MG63 (cell line): ENCODE results near the gene TEKTIP1. TPM values are rescaled to one million over a fixed set of nuclear protein-coding genes. Genes with fewer than 3 reads are reported as not detected.
"Not testable (repeated sequence)": the region's sequence is repeated elsewhere in the genome, so short reads cannot be mapped to it uniquely, and the experiment has no call there.

Source experiments
- DNase-seq: peaks from one replicate; pipeline ENCODE4 v3.0.0-alpha.2; 2020
- H3K27me3 ChIP-seq: fragments of 250-450 bp; sonication (Bioruptor Pico); 2 replicates; pipeline ENCODE4 v1.5.1; 2020; ENCODE audit warnings: mild to moderate bottlenecking, moderate library complexity
- H3K36me3 ChIP-seq: fragments of 250-450 bp; sonication (Bioruptor Pico); 2 replicates; pipeline ENCODE4 v1.5.1; 2020; ENCODE audit warnings: mild to moderate bottlenecking, moderate library complexity
- H3K4me3 ChIP-seq: fragments of 250-450 bp; sonication (Bioruptor Pico); 2 replicates; pipeline ENCODE4 v1.5.1; 2020; ENCODE audit warnings: mild to moderate bottlenecking, moderate library complexity
- H3K9me3 ChIP-seq: fragments of 250-450 bp; sonication (Bioruptor Pico); 2 replicates; pipeline ENCODE4 v1.5.1; 2020; ENCODE audit warnings: mild to moderate bottlenecking, moderate library complexity
- total RNA-seq: library from RNA; depleted of rRNA; stranded (reverse); fragments of >200 nt; shearing (Covaris generic); gene quantifications from 2 replicates; pipeline ENCODE4 v1.2.3, GENCODE V29; 2014; ENCODE audit warnings: low replicate concordance

Gene TEKTIP1
- total RNA-seq, 1 experiment from 2014 or later, result not detected

DNA sequence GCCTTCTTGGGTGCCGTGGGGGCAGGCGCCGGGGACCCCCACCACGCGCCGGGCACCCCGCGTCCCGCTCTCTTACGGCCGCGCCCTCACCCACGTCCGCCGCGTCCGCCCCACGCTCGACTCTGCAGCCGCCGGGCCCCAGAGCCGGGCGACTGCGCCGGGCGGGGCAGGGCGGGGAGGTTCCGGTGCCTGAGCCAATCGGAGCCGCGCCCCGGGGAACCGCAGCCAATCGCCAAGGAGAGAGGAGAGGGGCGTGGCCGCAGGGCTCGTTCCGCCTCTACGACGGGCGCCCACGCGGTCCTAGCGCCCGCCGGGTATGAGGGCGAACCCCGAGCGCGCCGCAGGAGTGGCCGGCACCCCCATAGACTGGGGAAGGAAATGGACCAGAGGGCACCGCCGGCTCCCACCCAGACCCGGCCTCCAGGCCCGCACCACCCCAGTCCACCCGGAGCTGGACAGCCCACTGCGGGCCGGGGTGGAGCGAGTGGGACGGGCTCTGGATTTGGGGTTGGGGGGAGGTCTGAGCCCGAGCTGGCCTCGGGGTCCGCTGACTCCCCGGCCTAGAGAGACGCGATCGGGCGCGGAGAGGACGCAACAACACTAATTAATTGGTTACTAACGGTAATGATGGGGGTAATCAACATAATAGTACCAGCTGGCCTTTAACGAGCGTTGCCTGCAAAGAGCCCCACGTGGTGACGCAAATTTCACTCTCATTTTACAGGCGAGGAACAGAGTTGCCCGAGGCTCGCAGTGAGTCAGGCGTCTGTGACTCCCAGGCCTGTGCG lies 18.7 kb downstream of the TEKTIP1 start, which contains the start of gene MFSD12:
Gene MFSD12 (minus strand): TSS at position 126 of the 788 bp plus-strand sequence. CDS start 183 bp downstream, outside the sequence.
- Histone ChIP-seq H3K27me3 (no peaks in the 10 kb centered on the region), H3K36me3 (no peaks in the 10 kb centered on the region), H3K9me3 (no peaks in the 10 kb centered on the region), H3K4me3 (peak within 1 kb of the TSS; percentile 71)
- DNase-seq, result peak; percentile 88

DNA sequence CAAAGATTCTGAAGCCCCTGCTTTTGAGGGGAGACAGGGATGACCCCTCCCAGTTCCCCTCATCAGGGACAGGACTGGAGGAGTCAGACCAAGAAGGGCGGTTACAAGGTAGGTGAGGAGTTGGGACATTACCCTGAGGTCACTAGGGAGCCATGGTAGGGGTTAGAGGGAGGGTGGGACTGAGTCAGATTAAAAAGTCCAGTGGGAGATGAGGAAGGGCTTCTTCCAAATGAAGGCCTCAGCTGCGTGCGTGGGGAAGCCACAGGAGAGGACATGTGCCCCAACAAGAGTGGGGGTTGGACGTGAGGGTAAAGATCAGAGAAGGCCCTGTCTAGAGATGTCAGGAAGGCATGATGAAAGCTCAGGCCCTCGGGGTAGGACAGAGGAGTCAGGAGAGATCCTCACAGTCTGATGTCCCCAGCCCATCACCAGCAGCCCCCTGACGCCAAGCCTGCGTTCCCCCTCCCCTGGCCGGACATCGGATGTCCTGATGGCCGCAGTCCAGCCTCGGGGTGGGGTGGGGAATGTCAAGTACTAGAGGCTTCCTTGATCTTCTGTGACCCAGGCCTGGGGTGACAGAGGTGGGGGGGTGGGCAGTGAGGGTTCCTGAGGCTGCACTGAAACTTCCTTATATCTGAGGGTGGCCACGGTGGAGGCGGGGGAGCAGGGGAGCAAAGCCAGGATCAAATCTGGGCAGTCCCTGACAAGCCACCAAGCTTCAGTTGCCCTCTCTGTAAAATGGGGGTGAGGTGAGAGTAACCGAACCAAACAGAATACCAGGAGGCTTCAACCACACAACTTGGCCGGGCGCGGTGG lies 24.9 kb downstream of the TEKTIP1 start:
- H3K4me3 ChIP-seq, result no peak overlapping the region
- no peaks in the 10 kb centered on the region for H3K9me3 ChIP-seq
- no peaks in the 10 kb centered on the region for H3K27me3 ChIP-seq
- no peak for DNase-seq
- H3K36me3 ChIP-seq, result no peaks in the 10 kb centered on the region

DNA sequence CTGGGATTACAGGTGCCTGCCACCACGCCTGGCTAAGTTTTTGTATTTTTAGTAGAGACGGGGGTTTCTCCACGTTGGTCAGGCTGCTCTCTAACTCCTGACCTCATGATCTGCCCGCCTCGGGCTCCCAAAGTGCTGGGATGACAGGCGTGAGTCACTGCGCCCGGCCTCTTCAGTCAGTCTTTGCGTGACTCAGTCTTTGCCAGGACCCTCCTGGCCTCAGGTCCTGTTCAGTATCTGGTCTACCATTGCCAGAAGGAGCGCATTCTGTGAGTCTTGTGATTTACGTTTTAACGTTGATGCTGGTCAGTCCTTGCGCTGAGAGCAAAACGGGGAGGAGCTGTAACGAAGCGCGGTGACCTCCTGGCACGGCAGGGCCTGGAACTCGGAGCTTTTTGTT lies 26.2 kb downstream of the TEKTIP1 start:
- Histone ChIP-seq H3K36me3 (no peaks in the 10 kb centered on the region), H3K9me3 (no peaks in the 10 kb centered on the region), H3K4me3 (no peak overlapping the region), H3K27me3 (no peaks in the 10 kb centered on the region)
- DNase-seq, result no peak

DNA sequence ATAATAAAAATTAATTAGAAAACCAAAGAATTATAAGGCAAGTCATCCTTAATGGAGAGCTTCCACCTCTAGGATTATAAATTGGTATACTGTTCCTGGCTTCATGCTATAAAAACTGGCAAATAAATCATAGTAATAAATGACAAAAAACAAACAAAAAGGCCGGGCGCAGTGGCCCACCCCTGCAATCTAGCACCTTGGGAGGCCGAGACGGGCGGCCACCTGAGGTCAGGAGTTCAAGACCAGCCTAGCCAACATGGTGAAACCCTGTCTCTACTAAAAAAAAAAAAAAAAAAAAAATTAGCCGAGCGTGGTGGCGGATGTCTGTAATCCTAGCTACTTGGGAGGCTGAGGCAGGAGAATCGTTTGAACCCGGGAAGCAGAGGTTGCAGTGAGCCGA lies 31.1 kb downstream of the TEKTIP1 start:
- H3K9me3 ChIP-seq, DNase-seq, H3K27me3 ChIP-seq, H3K4me3 ChIP-seq, H3K36me3 ChIP-seq: not testable (repeated sequence)

DNA sequence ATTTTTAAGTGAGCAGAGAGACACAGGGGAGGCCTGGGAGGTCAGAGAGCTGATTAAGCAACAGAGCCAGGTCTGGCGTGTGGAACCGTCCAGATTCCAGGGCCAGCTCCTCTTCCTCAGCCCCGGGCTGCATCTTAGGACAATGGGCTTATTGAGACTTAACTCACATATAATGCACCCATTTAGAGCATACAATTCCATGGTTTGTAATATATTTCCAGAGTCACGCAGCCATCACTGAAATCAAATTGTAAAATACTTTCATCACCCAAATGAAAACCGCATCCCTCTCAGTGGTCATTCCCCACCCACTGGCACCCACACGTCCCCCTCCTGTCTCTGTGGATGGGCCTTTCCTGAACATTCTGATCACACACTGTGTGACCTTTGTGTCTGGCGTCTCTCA lies 31.6 kb downstream of the TEKTIP1 start:
- H3K4me3 ChIP-seq, result no peak overlapping the region
- DNase-seq, result no peak
- no peaks in the 10 kb centered on the region for H3K36me3 ChIP-seq

DNA sequence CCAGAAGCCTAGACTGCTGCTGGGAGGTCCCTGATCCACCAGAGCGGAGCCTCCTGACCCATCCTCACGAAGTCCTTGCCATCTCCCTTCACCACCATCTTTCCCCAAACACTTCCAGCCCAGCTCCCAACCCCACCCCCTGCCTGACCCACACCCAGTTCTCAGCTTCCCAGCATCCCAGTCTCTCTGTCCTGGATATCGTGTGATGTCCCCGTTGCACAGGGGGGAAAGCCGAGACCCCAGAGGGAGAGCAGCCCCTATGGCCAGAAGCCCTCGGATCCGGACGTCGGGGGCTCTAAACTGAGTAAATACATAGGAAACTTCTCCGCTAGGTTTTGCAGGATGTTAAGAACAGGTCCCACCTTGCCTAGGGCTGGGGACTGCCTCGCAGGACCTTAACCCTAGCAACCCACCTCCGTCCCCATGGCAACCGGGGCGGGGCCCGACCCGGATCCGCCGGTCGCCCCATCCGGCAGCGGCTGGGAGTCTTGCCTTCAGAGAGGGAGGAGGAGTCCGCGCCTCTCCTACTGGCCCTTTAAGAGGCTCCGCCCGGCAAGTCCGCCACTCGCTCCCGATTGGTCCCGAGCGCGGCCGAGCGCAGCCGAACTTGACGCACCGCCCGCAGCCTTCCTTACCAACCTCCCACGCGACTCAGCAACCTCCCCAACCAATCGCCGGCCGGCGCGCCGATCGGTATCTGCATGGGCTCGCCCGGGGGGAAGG lies 33.3 kb downstream of the TEKTIP1 start:
- Histone ChIP-seq H3K9me3 (no peaks in the 10 kb centered on the region), H3K36me3 (no peaks in the 10 kb centered on the region), H3K4me3 (peak overlapping the region; percentile 49), H3K27me3 (no peaks in the 10 kb centered on the region)
- peak; percentile 98 for DNase-seq

More for the DNA sequence above, 31.6 kb downstream of the TEKTIP1 start:
- no peaks in the 10 kb centered on the region for H3K9me3 ChIP-seq
- no peaks in the 10 kb centered on the region for H3K27me3 ChIP-seq

DNA sequence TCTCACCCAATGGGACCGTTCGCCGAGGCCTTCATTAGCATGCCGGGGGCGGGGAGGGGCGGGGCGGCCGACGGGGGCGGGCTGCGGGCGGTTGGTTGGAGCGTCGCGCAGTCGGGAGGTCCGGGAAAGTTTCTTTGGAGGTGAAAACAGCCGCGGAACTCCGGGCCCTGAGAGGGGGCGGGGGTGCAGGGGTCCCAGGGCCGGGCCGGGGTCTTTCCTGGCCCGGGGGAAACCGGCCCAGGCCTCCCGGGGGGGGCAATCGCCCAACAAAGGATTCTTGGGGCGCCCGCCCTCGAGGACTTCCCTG lies 33.8 kb downstream of the TEKTIP1 start, which contains the start of gene HMG20B:
Gene HMG20B (plus strand): TSS at position 90 of the 307 bp plus-strand sequence. CDS start 366 bp downstream, outside the sequence.
- Histone ChIP-seq H3K9me3 (no peaks in the 10 kb centered on the region), H3K36me3 (no peaks in the 10 kb centered on the region), H3K4me3 (peak within 1 kb of the TSS; percentile 75), H3K27me3 (no peaks in the 10 kb centered on the region)
- no peak for DNase-seq

DNA sequence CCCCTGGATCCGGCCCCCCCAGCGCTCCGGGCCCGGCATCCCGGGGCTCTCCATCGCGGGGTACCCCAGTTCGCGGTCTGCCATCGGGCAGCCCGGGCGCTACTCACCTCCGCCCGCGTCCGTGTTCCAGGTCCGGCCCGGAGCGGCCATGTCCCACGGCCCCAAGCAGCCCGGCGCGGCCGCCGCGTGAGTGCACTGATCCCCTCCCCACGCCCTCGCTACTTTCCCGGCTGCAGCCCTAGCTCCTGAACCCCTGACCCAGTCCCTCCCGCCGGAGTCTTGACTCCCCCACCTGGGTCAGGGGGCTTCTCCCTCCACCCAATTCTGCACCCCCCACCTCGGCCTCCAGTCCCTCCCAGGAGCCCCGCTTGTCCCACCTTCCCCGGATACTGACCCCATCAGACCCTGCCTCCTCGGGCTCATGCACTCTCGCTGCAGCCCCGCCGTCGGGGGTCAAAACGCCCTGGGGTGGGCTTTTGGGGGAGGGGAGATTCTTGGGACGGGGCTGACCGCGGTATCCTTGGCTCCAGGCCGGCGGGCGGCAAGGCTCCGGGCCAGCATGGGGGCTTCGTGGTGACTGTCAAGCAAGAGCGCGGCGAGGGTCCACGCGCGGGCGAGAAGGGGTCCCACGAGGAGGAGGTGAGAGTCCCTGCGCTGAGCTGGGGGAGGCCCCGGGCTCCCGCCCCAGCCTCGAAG lies 34.3 kb downstream of the TEKTIP1 start:
- Histone ChIP-seq H3K27me3 (no peaks in the 10 kb centered on the region), H3K36me3 (no peaks in the 10 kb centered on the region), H3K9me3 (no peaks in the 10 kb centered on the region), H3K4me3 (peak overlapping the region; percentile 75)
- no peak for DNase-seq

DNA sequence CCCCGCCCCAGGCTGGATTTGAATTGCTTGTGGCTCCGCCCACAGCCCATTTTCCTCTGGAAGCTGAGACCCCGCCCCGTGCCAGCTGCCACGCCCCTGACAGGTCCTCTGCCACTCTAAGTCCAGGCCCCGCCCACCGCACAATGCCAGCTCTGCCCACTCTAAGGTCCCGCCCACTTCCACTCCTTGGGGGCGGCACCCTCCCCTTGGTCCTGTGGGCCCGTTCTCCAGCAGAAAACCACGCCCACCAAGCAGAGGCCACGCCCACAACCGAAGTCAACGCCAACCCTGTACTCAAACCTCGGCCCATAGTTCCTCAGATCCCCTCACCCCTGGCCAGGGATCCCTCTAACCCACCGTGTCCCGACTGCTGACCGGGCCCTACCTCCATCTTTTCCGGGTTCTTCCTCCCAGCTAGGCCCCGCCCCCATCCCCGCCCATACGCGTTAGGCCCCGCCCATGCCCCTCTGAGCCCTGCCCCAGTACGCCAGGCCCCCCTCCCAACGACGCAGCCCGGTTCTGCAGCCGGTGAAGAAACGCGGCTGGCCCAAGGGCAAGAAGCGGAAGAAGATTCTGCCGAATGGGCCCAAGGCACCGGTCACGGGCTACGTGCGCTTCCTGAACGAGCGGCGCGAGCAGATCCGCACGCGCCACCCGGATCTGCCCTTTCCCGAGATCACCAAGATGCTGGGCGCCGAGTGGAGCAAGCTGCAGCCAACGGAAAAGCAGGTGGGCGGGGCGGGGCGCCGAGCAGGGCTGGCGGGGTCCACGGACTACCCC lies 35.1 kb downstream of the TEKTIP1 start:
- no peaks in the 10 kb centered on the region for H3K27me3 ChIP-seq
- peak; percentile 88 for DNase-seq
- no peaks in the 10 kb centered on the region for H3K36me3 ChIP-seq
- H3K9me3 ChIP-seq, result no peaks in the 10 kb centered on the region
- H3K4me3 ChIP-seq, result peak overlapping the region; percentile 75

DNA sequence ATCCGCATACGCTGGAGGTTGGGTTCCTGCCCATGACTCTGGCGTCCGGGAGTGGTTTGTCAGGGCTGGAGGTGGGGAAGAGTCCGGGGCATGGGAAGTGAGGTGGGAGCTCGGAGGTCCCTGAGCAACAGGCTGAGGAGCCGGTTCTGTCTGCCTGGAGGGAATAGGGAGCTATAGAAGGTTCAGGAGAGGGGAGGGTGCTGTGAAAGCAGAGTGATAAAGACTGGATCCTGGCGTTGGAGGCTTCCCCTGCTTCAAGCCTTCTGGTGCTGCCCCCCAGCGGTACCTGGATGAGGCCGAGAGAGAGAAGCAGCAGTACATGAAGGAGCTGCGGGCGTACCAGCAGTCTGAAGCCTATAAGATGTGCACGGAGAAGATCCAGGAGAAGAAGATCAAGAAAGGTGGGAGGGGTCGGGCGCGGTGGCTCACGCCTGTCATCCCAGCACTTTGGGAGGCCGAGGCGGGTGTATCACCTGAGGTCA lies 36.3 kb downstream of the TEKTIP1 start:
- Histone ChIP-seq H3K36me3 (no peaks in the 10 kb centered on the region), H3K4me3 (no peak overlapping the region), H3K9me3 (no peaks in the 10 kb centered on the region), H3K27me3 (no peaks in the 10 kb centered on the region)
- DNase-seq, result no peak

DNA sequence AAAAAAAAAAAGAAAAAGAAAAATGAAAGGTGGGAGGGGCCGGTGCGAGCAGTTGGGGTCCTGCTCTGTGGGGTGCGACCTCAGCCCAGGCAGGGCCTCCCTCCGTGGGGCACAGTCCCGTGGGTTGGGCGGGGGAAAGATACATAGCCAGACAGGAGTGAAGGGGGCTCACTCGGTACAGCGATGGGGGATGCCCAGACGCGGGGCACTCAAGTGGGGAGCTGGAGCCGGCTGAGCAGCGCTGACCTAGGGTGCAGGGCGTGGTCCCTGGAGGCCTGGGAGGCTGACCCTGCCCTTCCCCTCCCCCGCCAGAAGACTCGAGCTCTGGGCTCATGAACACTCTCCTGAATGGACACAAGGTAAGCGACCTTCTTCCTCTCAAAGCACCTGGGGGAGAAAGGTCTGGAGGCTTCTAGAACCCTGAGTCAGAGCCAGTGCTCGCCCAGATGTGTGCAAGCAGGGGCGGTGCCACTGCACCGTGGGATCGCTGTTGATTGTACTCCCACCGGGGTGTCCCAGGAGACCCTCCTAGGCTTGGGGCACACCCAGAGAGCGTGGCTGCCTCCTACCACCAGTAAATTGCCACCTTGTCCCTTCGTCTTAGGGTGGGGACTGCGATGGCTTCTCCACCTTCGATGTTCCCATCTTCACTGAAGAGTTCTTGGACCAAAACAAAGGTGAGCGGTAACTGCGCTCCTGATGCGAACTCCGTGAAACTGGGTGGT lies 37.1 kb downstream of the TEKTIP1 start:
- Histone ChIP-seq H3K36me3 (no peaks in the 10 kb centered on the region), H3K4me3 (no peak overlapping the region), H3K9me3 (no peaks in the 10 kb centered on the region), H3K27me3 (no peaks in the 10 kb centered on the region)
- DNase-seq, result no peak

DNA sequence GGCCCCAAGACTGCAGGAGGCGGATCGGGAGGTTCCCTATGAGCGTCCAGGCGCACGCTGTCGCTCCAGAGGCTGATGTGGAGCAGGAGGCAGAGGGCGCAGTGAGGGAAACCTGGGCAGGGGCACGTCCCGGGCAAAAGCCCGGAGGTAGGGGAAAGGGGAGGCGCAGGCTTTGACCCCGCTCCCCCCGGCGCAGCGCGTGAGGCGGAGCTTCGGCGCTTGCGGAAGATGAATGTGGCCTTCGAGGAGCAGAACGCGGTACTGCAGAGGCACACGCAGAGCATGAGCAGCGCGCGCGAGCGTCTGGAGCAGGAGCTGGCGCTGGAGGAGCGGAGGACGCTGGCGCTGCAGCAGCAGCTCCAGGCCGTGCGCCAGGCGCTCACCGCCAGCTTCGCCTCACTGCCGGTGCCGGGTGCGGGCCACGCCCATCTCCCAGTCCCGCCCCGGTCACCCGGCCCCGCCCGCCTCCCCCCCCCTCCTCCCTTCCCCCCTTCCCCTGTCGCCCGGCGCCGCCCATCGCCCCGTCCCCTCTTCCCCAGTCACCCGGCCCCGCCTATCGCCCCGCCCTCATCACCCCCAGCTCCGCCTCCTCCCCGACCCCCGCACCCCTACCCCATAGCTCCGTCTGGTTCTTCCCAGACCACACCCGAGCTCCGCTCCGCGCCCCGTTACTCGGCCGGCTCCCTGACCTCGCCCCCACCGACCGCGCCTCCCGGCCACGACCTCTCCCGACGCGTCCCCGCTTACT lies 37.9 kb downstream of the TEKTIP1 start:
- no peak overlapping the region for H3K4me3 ChIP-seq
- no peaks in the 10 kb centered on the region for H3K9me3 ChIP-seq
- no peak for DNase-seq
- H3K27me3 ChIP-seq, result no peaks in the 10 kb centered on the region
- H3K36me3 ChIP-seq, result no peaks in the 10 kb centered on the region

DNA sequence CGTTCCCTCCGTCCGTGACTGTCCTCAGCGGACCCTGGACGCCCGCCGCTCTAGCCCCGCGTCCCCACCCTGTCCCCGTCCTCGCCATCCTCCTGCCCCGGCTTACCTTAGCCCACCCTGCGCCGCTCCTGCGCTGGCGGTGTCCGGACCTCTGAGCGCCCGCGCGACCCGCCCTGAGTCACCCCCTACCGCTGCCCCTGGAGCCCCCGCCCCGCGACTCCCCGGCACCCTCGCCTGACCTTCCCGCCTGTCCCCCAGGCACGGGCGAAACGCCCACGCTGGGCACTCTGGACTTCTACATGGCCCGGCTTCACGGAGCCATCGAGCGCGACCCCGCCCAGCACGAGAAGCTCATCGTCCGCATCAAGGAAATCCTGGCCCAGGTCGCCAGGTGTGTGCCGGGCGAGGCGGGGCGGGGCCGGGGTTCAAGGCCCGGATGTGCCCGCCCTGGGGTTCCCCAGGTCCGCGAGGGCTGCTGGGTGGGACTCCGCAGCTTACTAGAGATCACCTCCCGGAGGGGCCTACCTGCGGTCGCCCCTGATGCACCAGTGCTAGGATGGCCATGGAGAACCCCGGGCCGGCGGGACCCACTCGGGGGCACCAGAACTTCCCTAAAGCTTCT lies 38.9 kb downstream of the TEKTIP1 start:
- H3K27me3 ChIP-seq, result no peaks in the 10 kb centered on the region
- no peak overlapping the region for H3K4me3 ChIP-seq
- DNase-seq, result no peak
- no peaks in the 10 kb centered on the region for H3K9me3 ChIP-seq
- H3K36me3 ChIP-seq, result no peaks in the 10 kb centered on the region

DNA sequence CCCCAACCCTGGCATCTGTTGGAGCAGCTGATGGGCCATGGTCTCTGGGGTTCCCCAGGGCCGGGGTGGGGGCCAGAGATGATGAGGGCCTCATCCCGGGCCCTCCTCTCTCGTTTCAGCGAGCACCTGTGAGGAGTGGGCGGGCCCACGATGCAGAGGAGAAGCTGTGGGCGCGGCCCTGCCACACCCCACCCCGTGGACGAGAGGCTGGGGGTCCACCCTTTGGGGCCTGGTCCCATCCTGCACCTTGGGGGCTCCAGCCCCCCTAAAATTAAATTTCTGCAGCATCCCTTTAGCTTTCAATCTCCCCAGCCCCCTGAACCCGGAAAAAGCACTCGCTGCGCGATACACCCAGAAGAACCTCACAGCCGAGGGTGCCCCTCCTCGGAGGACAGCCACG lies 39.4 kb downstream of the TEKTIP1 start:
- Histone ChIP-seq H3K36me3 (no peaks in the 10 kb centered on the region), H3K4me3 (no peak overlapping the region), H3K27me3 (no peaks in the 10 kb centered on the region), H3K9me3 (no peaks in the 10 kb centered on the region)
- DNase-seq, result no peak
